HepG2 (cell line): ENCODE data around the gene URGCP. TPM values are rescaled to one million over a fixed set of nuclear protein-coding genes. Genes with fewer than 3 reads are reported as not detected.

ENCODE experiments used
- CCAR2 ChIP-seq: fragments of 200-400 bp; formaldehyde crosslinking; optimal IDR thresholded peaks from 2 replicates; pipeline ENCODE3; 2018; ENCODE audit warnings: low read depth, mild to moderate bottlenecking, low read length, moderate library complexity
- E2F2 ChIP-seq: sonication (generic); formaldehyde crosslinking; IDR thresholded peaks from 2 replicates; pipeline ENCODE4 v1.4.0; 2020; ENCODE audit warnings: missing genetic modification reagents, borderline replicate concordance
- E2F5 ChIP-seq: sonication (generic); formaldehyde crosslinking; conservative IDR thresholded peaks from 2 replicates; pipeline ENCODE4 v1.4.0; 2020; ENCODE audit warnings: missing genetic modification reagents
- GMEB2 ChIP-seq: IDR thresholded peaks from 2 replicates; pipeline ENCODE4 v1.6.1; 2016; ENCODE audit warnings: missing biosample characterization, missing genetic modification reagents, low read depth
- HMGA1 ChIP-seq: sonication (generic); formaldehyde crosslinking; conservative IDR thresholded peaks from 2 replicates; pipeline ENCODE4 v1.4.0; 2020; ENCODE audit warnings: missing genetic modification reagents
- HOXA7 ChIP-seq: sonication (generic); formaldehyde crosslinking; IDR thresholded peaks from 2 replicates; pipeline ENCODE4 v1.8.1; 2022; ENCODE audit warnings: mild to moderate bottlenecking, missing genetic modification reagents, moderate library complexity
- KDM6A ChIP-seq: IDR thresholded peaks from 2 replicates; pipeline ENCODE4 v1.6.1; 2016; ENCODE audit warnings: low read depth
- KLF15 ChIP-seq: sonication (generic); formaldehyde crosslinking; IDR thresholded peaks from 2 replicates; pipeline ENCODE4 v1.8.1; 2023; ENCODE audit warnings: borderline replicate concordance, mild to moderate bottlenecking, inconsistent platforms, missing genetic modification reagents, mixed read lengths
- MAF1 ChIP-seq: sonication (generic); formaldehyde crosslinking; IDR thresholded peaks from 2 replicates; pipeline ENCODE4 v1.5.0; 2020; ENCODE audit warnings: missing genetic modification reagents, borderline replicate concordance
- MTERF4 ChIP-seq: sonication (generic); formaldehyde crosslinking; IDR thresholded peaks from 2 replicates; pipeline ENCODE4 v1.8.0; 2023; ENCODE audit warnings: mild to moderate bottlenecking, missing genetic modification reagents
- RNF2 ChIP-seq: fragments of 450-650 bp; conservative IDR thresholded peaks from 2 replicates; pipeline ENCODE4 v1.6.1; 2016; ENCODE audit warnings: low read depth
- SAFB2 ChIP-seq: sonication (generic); formaldehyde crosslinking; IDR thresholded peaks from 2 replicates; pipeline ENCODE4 v1.5.1; 2020; ENCODE audit warnings: missing genetic modification reagents, low read depth, mild to moderate bottlenecking, borderline replicate concordance
- SNAPC5 ChIP-seq: sonication (generic); formaldehyde crosslinking; IDR thresholded peaks from 2 replicates; pipeline ENCODE4 v1.8.1; 2023; ENCODE audit warnings: mild to moderate bottlenecking, missing genetic modification reagents, borderline replicate concordance
- SRSF9 ChIP-seq: fragments of 200-400 bp; formaldehyde crosslinking; IDR thresholded peaks from 2 replicates; pipeline ENCODE4 v1.6.1; 2018; ENCODE audit warnings: borderline replicate concordance, mild to moderate bottlenecking, low read depth, low read length; ENCODE audit not compliant: insufficient read depth, poor library complexity, severe bottlenecking
- SSRP1 ChIP-seq: IDR thresholded peaks from 2 replicates; pipeline ENCODE4 v1.6.1; 2016; ENCODE audit warnings: control low read depth
- TBL1XR1 ChIP-seq: fragments of 150-350 bp; IDR thresholded peaks from 2 replicates; pipeline ENCODE4 v1.6.1; 2014; ENCODE audit warnings: borderline replicate concordance, low read length; ENCODE audit not compliant: partially characterized antibody
- TP53 ChIP-seq: sonication (generic); formaldehyde crosslinking; conservative IDR thresholded peaks from 2 replicates; pipeline ENCODE4 v1.4.0; 2020; ENCODE audit warnings: missing genetic modification reagents
- ZBTB8A ChIP-seq: sonication (generic); formaldehyde crosslinking; IDR thresholded peaks from 2 replicates; pipeline ENCODE4 v1.4.0; 2020; ENCODE audit warnings: mild to moderate bottlenecking, low read depth, missing genetic modification reagents, borderline replicate concordance
- ZC3H4 ChIP-seq: sonication (generic); formaldehyde crosslinking; IDR thresholded peaks from 2 replicates; pipeline ENCODE4 v1.4.0; 2020; ENCODE audit warnings: missing genetic modification reagents, borderline replicate concordance
- ZNF343 ChIP-seq: sonication (generic); formaldehyde crosslinking; IDR thresholded peaks from 2 replicates; pipeline ENCODE4 v1.4.0; 2020; ENCODE audit warnings: mild to moderate bottlenecking, missing genetic modification reagents
- ZNF691 ChIP-seq: sonication (generic); formaldehyde crosslinking; IDR thresholded peaks from 2 replicates; pipeline ENCODE4 v1.4.0; 2020; ENCODE audit warnings: missing genetic modification reagents, low read depth, mild to moderate bottlenecking, borderline replicate concordance
- ZNF746 ChIP-seq: sonication (generic); formaldehyde crosslinking; IDR thresholded peaks from 2 replicates; pipeline ENCODE4 v1.8.0; 2022; ENCODE audit warnings: mild to moderate bottlenecking, missing genetic modification reagents
- ZNF747 ChIP-seq: sonication (generic); formaldehyde crosslinking; IDR thresholded peaks from 2 replicates; pipeline ENCODE4 v1.8.1; 2023; ENCODE audit warnings: missing genetic modification reagents, mild to moderate bottlenecking, borderline replicate concordance
- ZSCAN20 ChIP-seq: sonication (generic); formaldehyde crosslinking; IDR thresholded peaks from 2 replicates; pipeline ENCODE4 v1.4.0; 2020; ENCODE audit warnings: missing genetic modification reagents, mild to moderate bottlenecking, borderline replicate concordance
- polyA plus RNA-seq, 8 experiments: library from polyadenylated mRNA; depleted of rRNA in 3 of 8; stranded (reverse) in 7 of 8; unstranded in 1 of 8; fragments of >200 nt; fragmentation: Illumina TruSeq in 4 of 8; extraction: Trizol in 4 of 8; gene quantifications; 2 replicates each; pipeline versions ENCODE4 v1.2.1 to v1.2.3, GENCODE V29; 2011 to 2016; ENCODE audit warnings: low read depth in 4 of 8, missing spikeins in 1 of 8, mixed read lengths in 1 of 8; ENCODE audit not compliant: insufficient read depth in 1 of 8
- total RNA-seq, 5 experiments: library from RNA; depleted of rRNA; stranded (reverse); fragments of >200 nt; fragmentation: Illumina TruSeq; extraction: Trizol; gene quantifications; 2 replicates each; pipeline ENCODE4 v1.2.3, GENCODE V29; 2016; ENCODE audit warnings: low read depth in 1 of 5

URGCP gene
- total and polyA plus RNA-seq, 2 of the 13 experiments (the other 11 are each of a cell fraction or from before 2014, with no cell fraction given), result 22.3 to 25.8 TPM

- no peak for TF ChIP-seq GMEB2 (CRISPR knock-in tag)
- no peak for TF ChIP-seq KDM6A (CRISPR knock-in tag)
- no peak for TF ChIP-seq ZNF343 (CRISPR knock-in tag)
- no peak for TF ChIP-seq ZC3H4
- 0 out of 2 replicates have a peak, but pooled peaks have one; percentile 38 for TF ChIP-seq KLF15 (CRISPR knock-in tag)
- TF ChIP-seq MTERF4, result no peak
- 0 out of 2 replicates have a peak, but pooled peaks have one; percentile 19 for TF ChIP-seq ZNF691 (CRISPR knock-in tag)
- TF ChIP-seq TP53 (CRISPR knock-in tag), result no peak
- TF ChIP-seq RNF2, result no peak
- no peak for TF ChIP-seq SAFB2
- no peak for TF ChIP-seq HMGA1 (CRISPR knock-in tag)
- no peak; the same call in 1 of the 2 replicates for TF ChIP-seq E2F5
- TF ChIP-seq E2F2 (CRISPR knock-in tag), result no peak
- TF ChIP-seq ZBTB8A (CRISPR knock-in tag), result no peak
- no peak for TF ChIP-seq SRSF9
- TF ChIP-seq HOXA7 (CRISPR knock-in tag), result no peak
- no peak for TF ChIP-seq TBL1XR1
- TF ChIP-seq MAF1 (CRISPR knock-in tag), result no peak
- no peak for TF ChIP-seq ZSCAN20 (CRISPR knock-in tag)
- no peak for TF ChIP-seq CCAR2
- no peak for TF ChIP-seq SSRP1 (CRISPR knock-in tag)
- no peak for TF ChIP-seq SNAPC5 (CRISPR knock-in tag)
- TF ChIP-seq ZNF747 (CRISPR knock-in tag), result peak; percentile 80
- TF ChIP-seq ZNF746, result no peak
These were observed 37.2 kb downstream of the URGCP start, which contains the start of gene MRPS24 (continued) for GRCh38 chr7:43869006-43869866.
